Testis (tissue), 3 donors: Measurements from ENCODE around the gene NCKAP5. TPM values are rescaled to one million over a fixed set of nuclear protein-coding genes. Genes with fewer than 3 reads are reported as not detected.

ENCODE experiments used
- DNase-seq: peaks from one replicate; pipeline ENCODE4 v3.0.0-alpha.2; 2019
- H3K27ac ChIP-seq, 2 donors: fragments of 200-600 bp; sonication (generic); one replicate each; pipeline ENCODE4 v1.5.1; 2019
- H3K27me3 ChIP-seq: fragments of 200-600 bp; sonication (generic); one replicate; pipeline ENCODE4 v1.5.1; 2019
- H3K36me3 ChIP-seq: fragments of 200-600 bp; sonication (generic); one replicate; pipeline ENCODE4 v1.5.1; 2017; ENCODE audit warnings: low read depth; ENCODE audit errors: missing control alignments
- H3K4me1 ChIP-seq: fragments of 200-600 bp; sonication (generic); one replicate; pipeline ENCODE4 v1.5.1; 2019
- H3K4me3 ChIP-seq, 2 donors: fragments of 200-600 bp; sonication (generic); one replicate each; pipeline ENCODE4 v1.5.1; 2017 to 2019
- H3K9me3 ChIP-seq: fragments of 200-600 bp; sonication (generic); one replicate; pipeline ENCODE4 v1.5.1; 2017
- CTCF ChIP-seq, 3 experiments: fragments of 450-650 bp in 2 of 3; fragments of 200-600 bp in 1 of 3; sonication (generic) in 1 of 3; IDR thresholded peaks; one replicate each; pipeline ENCODE4 v1.5.1; 2016 to 2019; ENCODE audit warnings: antibody characterized with exemption in 3 of 3, mild to moderate bottlenecking in 2 of 3, moderate library complexity in 1 of 3
- POLR2A ChIP-seq: fragments of 450-650 bp; IDR thresholded peaks from one replicate; pipeline ENCODE4 v1.6.1; 2017; ENCODE audit warnings: antibody characterized with exemption, mild to moderate bottlenecking, moderate library complexity
- WGBS, 2 donors: methylation state at CpG; one replicate each; pipeline ENCODE4 v1.1.5; 2018; 5-methylcytosine and 5-hydroxymethylcytosine counted together
- intact Hi-C: fragments of 100-400 bp; cut with DNase I; formaldehyde crosslinking; loops from one replicate; pipeline ENCODE4 v1.15.1; 2023; ENCODE audit warnings: low total_unique reads
- polyA plus RNA-seq: library from polyadenylated mRNA; stranded (reverse); fragments of 350-450 nt; fragmentation: Illumina TruSeq; extraction: RNeasy Lipid Tissue Mini Kit (QIAGEN cat#74804); gene quantifications from one replicate; pipeline ENCODE4 v1.2.3, GENCODE V29; 2014; ENCODE audit warnings: low read depth, low replicate concordance; ENCODE audit not compliant: insufficient read depth
- total RNA-seq, 2 donors: library from RNA; depleted of rRNA; stranded (reverse); fragments of >200 nt; gene quantifications; one replicate each; pipeline ENCODE4 v1.2.3, GENCODE V29; 2016

NCKAP5 gene
- total and polyA plus RNA-seq, 3 donors from 2014 or later: 3.0 to 7.6 (median 6.3) TPM

- Histone ChIP-seq H3K4me1 (no peaks in the 10 kb centered on the region), H3K27ac (no peak overlapping the region), H3K4me3 (no peak overlapping the region), H3K27me3 (no peaks in the 10 kb centered on the region), H3K36me3 (no peaks in the 10 kb centered on the region), H3K9me3 (no peaks in the 10 kb centered on the region)
- no peak for DNase-seq
- 92% methylated on average over 4 of the region's 4 CpGs for WGBS, 2 donors
- intact Hi-C loops: no loop called here
- TF ChIP-seq CTCF (IDR thresholded peaks at IDR 0.05): no peak
- no peak for TF ChIP-seq POLR2A
Measured at GRCh38 chr2:133110201-133110600, 458.1 kb downstream of the NCKAP5 start.

- intact Hi-C loops: no loop called here
- no peak for DNase-seq
Measured at GRCh38 chr2:133109772-133110171, 458.5 kb downstream of the NCKAP5 start.

GRCh38 chr2:133107058-133107815, 461.0 kb downstream of the NCKAP5 start:
- TF ChIP-seq CTCF (IDR thresholded peaks at IDR 0.05): no peak
- TF ChIP-seq POLR2A: no peak
- H3K9me3 ChIP-seq: no peaks in the 10 kb centered on the region
- no peak for DNase-seq
- H3K27me3 ChIP-seq: no peaks in the 10 kb centered on the region
- no peak overlapping the region for H3K27ac ChIP-seq
- no peaks in the 10 kb centered on the region for H3K36me3 ChIP-seq
- 93 to 96% methylated on average over 9 of the region's 9 CpGs for WGBS, 2 donors
- H3K4me1 ChIP-seq: no peaks in the 10 kb centered on the region
- intact Hi-C loops: no loop called here
- H3K4me3 ChIP-seq: no peak overlapping the region

More at GRCh38 chr2:133109772-133110171, 458.5 kb downstream of the NCKAP5 start:
- Histone ChIP-seq H3K4me1 (no peaks in the 10 kb centered on the region), H3K27me3 (no peaks in the 10 kb centered on the region), H3K27ac (no peak overlapping the region), H3K36me3 (no peaks in the 10 kb centered on the region), H3K4me3 (no peak overlapping the region), H3K9me3 (no peaks in the 10 kb centered on the region)
- WGBS, 2 donors: 93 to 94% methylated on average over 4 of the region's 4 CpGs
- TF ChIP-seq POLR2A: no peak
- TF ChIP-seq CTCF (IDR thresholded peaks at IDR 0.05): no peak

- Histone ChIP-seq H3K27me3 (no peaks in the 10 kb centered on the region), H3K4me1 (no peaks in the 10 kb centered on the region), H3K4me3 (no peak overlapping the region), H3K36me3 (no peaks in the 10 kb centered on the region), H3K27ac (no peak overlapping the region), H3K9me3 (no peaks in the 10 kb centered on the region)
- 90 to 94% methylated on average over 2 of the region's 2 CpGs for WGBS, 2 donors
- intact Hi-C loops: no loop called here
- no peak for DNase-seq
- no peak for TF ChIP-seq POLR2A
- no peak for TF ChIP-seq CTCF (IDR thresholded peaks at IDR 0.05)
Measured at GRCh38 chr2:133104871-133105270, 463.4 kb downstream of the NCKAP5 start.

GRCh38 chr2:133098787-133099186, 469.5 kb downstream of the NCKAP5 start:
- Histone ChIP-seq H3K27me3 (no peaks in the 10 kb centered on the region), H3K9me3 (no peaks in the 10 kb centered on the region), H3K36me3 (no peaks in the 10 kb centered on the region), H3K4me3 (no peak overlapping the region), H3K4me1 (no peaks in the 10 kb centered on the region), H3K27ac (no peak overlapping the region)
- TF ChIP-seq POLR2A: no peak
- no peak for TF ChIP-seq CTCF (IDR thresholded peaks at IDR 0.05)
- no peak for DNase-seq
- WGBS, 2 donors: 76 to 79% methylated on average over 1 of the region's 1 CpG
- intact Hi-C loops: no loop called here
